ENCODE data around the gene APOA1. TPM values are rescaled to one million over a fixed set of nuclear protein-coding genes. Genes with fewer than 3 reads are reported as not detected.

APOA1 gene
- total RNA-seq, 4 donors from 2014 or later = 1.2 to 11.6 (median 2.9) TPM; not detected in 1

DNA sequence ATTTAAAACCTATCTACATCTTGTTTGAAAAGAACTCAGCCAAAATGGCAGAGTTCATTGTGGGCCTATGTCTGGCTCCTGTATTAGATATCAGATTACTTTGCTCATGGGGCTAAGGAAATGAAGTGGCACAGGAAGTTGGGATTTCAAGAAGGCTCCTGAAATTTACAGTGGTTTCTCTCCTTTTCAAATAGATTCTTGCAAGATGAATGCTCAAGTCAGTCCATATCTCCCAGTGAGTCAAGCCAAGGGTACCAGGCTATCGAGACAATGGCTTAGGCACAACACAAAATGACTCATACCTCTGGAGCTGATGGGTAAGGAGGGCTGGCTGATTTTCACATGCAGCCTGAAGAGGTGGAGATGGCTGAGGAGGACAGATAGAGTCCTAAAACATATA, 24.1 kb upstream of the APOA1 start:
- H3K9me3 ChIP-seq = no peaks in the 10 kb centered on the region
- TF ChIP-seq POLR2AphosphoS5 (IDR thresholded peaks at IDR 0.05) = no peak
- TF ChIP-seq POLR2A (IDR thresholded peaks at IDR 0.05) = no peak
- TF ChIP-seq, protein P1, sequence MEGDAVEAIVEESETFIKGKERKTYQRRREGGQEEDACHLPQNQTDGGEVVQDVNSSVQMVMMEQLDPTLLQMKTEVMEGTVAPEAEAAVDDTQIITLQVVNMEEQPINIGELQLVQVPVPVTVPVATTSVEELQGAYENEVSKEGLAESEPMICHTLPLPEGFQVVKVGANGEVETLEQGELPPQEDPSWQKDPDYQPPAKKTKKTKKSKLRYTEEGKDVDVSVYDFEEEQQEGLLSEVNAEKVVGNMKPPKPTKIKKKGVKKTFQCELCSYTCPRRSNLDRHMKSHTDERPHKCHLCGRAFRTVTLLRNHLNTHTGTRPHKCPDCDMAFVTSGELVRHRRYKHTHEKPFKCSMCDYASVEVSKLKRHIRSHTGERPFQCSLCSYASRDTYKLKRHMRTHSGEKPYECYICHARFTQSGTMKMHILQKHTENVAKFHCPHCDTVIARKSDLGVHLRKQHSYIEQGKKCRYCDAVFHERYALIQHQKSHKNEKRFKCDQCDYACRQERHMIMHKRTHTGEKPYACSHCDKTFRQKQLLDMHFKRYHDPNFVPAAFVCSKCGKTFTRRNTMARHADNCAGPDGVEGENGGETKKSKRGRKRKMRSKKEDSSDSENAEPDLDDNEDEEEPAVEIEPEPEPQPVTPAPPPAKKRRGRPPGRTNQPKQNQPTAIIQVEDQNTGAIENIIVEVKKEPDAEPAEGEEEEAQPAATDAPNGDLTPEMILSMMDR (IDR thresholded peaks at IDR 0.05) = no peak
- no peak for TF ChIP-seq EP300 (IDR thresholded peaks at IDR 0.05)
- H3K27ac ChIP-seq = no peak overlapping the region
- no peak for DNase-seq (ENCODE audit: low spot score in 2 of 2)
- peaks cover 88% of the 10 kb centered on the region for H3K36me3 ChIP-seq
- H3K4me1 ChIP-seq = no peaks in the 10 kb centered on the region
- WGBS = 29% methylated on average over 1 of the region's 1 CpG
- H3K4me3 ChIP-seq = no peak overlapping the region
- H3K27me3 ChIP-seq = no peaks in the 10 kb centered on the region

DNA sequence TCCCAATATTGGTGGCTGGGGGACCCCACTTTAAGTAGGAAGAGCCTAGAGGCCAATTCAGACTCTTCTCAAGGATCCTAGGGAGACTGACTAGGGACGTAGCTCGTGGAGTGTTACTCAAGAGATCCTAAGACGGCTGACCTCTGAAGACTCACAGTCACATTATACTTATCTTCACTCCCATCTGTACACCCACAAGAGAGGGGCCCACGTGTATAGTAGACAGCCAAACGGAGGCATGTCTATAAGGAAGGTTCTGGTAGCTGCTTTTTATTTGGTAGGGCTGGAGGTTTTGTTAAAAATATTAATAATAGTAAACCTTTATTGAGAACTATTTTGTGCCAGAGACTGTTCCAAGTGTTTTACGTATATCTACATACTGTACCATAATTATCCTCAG, 22.9 kb upstream of the APOA1 start:
- no peaks in the 10 kb centered on the region for H3K4me1 ChIP-seq
- H3K27me3 ChIP-seq = no peaks in the 10 kb centered on the region
- H3K27ac ChIP-seq = no peak overlapping the region
- WGBS = 81% methylated on average over 6 of the region's 6 CpGs
- no peaks in the 10 kb centered on the region for H3K9me3 ChIP-seq
- H3K36me3 ChIP-seq = peaks cover 84% of the 10 kb centered on the region
- no peak overlapping the region for H3K4me3 ChIP-seq
- no peak for TF ChIP-seq POLR2A (IDR thresholded peaks at IDR 0.05)
- DNase-seq (ENCODE audit: low spot score in 2 of 2) = no peak

DNA sequence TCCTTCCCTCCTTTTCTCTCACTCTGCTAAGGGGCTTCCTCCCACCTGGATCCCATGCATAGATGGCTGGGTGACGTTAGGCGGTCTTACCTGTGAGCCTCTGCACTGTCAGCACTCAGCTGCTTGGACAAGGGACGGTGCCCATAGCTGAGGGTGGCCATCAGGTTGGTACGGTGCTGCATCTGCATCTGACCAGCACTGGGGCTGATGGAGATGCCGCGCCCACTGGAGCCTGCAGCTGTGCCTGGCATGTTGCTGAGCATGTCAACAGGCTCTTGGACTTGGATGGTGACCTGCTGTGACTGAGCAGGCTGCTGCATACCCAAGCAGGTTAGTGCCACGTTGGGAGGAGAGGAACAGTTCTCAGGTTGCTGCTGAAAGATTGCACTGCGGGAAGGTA, 21.8 kb upstream of the APOA1 start:
- Histone ChIP-seq H3K27ac (no peak overlapping the region), H3K4me1 (no peaks in the 10 kb centered on the region), H3K27me3 (no peaks in the 10 kb centered on the region), H3K4me3 (no peak overlapping the region), H3K36me3 (peaks cover 73% of the 10 kb centered on the region), H3K9me3 (no peaks in the 10 kb centered on the region)
- 94% methylated on average over 8 of the region's 8 CpGs for WGBS
- no peak for DNase-seq (ENCODE audit: low spot score in 2 of 2)
- TF ChIP-seq EP300 (IDR thresholded peaks at IDR 0.05) (no peak), POLR2A (IDR thresholded peaks at IDR 0.05) (no peak), POLR2AphosphoS5 (IDR thresholded peaks at IDR 0.05) (no peak)
- TF ChIP-seq, protein P1 (IDR thresholded peaks at IDR 0.05) = no peak

DNA sequence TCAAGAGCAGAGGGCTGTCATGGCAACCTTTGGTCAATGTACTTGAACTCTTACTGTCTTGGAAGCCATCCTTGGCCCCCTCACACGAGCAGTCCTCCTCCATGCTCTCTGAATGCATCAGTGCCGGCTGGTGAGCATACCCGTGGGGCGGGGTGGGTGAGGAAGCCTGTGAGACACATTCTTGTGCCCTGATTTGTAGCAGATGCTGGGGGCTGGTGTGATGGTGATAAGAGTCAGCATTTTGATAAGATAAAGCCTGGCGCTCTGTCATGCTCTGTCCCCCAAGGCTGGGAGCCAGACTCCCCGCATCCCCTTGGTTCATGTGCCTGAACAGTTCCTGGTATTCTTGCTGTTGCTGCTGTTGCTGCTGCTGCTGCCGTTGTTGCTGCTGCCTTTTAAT, 20.5 kb upstream of the APOA1 start:
- WGBS = 73% methylated on average over 7 of the region's 7 CpGs
- Histone ChIP-seq H3K4me3 (no peak overlapping the region), H3K4me1 (peaks cover 10% of the 10 kb centered on the region), H3K27me3 (no peaks in the 10 kb centered on the region), H3K9me3 (no peaks in the 10 kb centered on the region), H3K27ac (no peak overlapping the region), H3K36me3 (peaks cover 61% of the 10 kb centered on the region)
- TF ChIP-seq POLR2A (IDR thresholded peaks at IDR 0.05) (no peak), EP300 (IDR thresholded peaks at IDR 0.05) (no peak), POLR2AphosphoS5 (IDR thresholded peaks at IDR 0.05) (no peak)
- TF ChIP-seq, protein P1 (IDR thresholded peaks at IDR 0.05) = no peak
- no peak for DNase-seq (ENCODE audit: low spot score in 2 of 2)

DNA sequence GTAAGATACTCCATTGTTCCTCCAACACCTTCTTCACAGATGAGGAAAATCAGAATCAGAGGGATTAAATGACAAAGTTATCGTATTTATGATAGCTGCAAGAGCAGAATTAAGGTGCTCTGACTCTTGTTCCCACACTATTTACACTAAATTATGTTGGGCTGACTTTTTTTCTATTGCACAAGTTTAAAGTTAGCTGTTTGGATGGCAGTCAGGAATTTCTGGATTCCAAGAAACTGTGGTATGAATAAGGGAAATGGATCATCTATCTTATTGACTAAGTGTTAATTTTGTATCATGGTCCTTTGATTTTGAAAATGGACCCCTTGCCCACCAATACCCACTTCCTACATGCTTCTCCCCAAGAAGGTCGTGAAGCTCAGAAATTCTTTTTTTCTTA, 19.9 kb upstream of the APOA1 start:
- peaks cover 55% of the 10 kb centered on the region for H3K36me3 ChIP-seq
- 96% methylated on average over 2 of the region's 2 CpGs for WGBS

More for the DNA sequence above, 19.9 kb upstream of the APOA1 start:
- H3K4me3 ChIP-seq = no peak overlapping the region
- no peaks in the 10 kb centered on the region for H3K9me3 ChIP-seq
- H3K27ac ChIP-seq = no peak overlapping the region
- no peak for DNase-seq (ENCODE audit: low spot score in 2 of 2)
- TF ChIP-seq, protein P1 (IDR thresholded peaks at IDR 0.05) = no peak
- no peak for TF ChIP-seq POLR2A (IDR thresholded peaks at IDR 0.05)
- TF ChIP-seq EP300 (IDR thresholded peaks at IDR 0.05) = no peak
- no peak for TF ChIP-seq POLR2AphosphoS5 (IDR thresholded peaks at IDR 0.05)
- H3K27me3 ChIP-seq = no peaks in the 10 kb centered on the region
- peaks cover 17% of the 10 kb centered on the region for H3K4me1 ChIP-seq
